ENCODE measurements around the gene AMMECR1L. TPM values are rescaled to one million over a fixed set of nuclear protein-coding genes. Genes with fewer than 3 reads are reported as not detected.

The AMMECR1L gene
- total and polyA plus RNA-seq, 2 of the 13 experiments (the other 11 are each of a cell fraction or from before 2014, with no cell fraction given): 9.1 to 14.2 TPM

GRCh38 chr2:127859712-127860085 is 26.1 kb downstream of the AMMECR1L start (continued):
- no peak for TF ChIP-seq NR2F1 (CRISPR knock-in tag; IDR thresholded peaks at IDR 0.05)
- no peak for TF ChIP-seq ZNF124 (CRISPR knock-in tag; IDR thresholded peaks at IDR 0.05)
- TF ChIP-seq REXO4 (CRISPR knock-in tag; IDR thresholded peaks at IDR 0.05; ENCODE audit: borderline replicate concordance): no peak
- no peak for TF ChIP-seq NR2F2 (IDR thresholded peaks at IDR 0.05; ENCODE audit: borderline replicate concordance, low read depth)
- no peak for TF ChIP-seq ZNF747 (CRISPR knock-in tag; IDR thresholded peaks at IDR 0.05; ENCODE audit: borderline replicate concordance)
- TF ChIP-seq DRAP1 (CRISPR knock-in tag; IDR thresholded peaks at IDR 0.05): 0 out of 2 replicates have a peak, but pooled peaks have one; percentile 39
- no peak for TF ChIP-seq ATF1 (CRISPR knock-in tag; IDR thresholded peaks at IDR 0.05)
- 0 out of 2 replicates have a peak, but pooled peaks have one; percentile 24 for TF ChIP-seq KDM5B (CRISPR knock-in tag; IDR thresholded peaks at IDR 0.05; ENCODE audit: borderline replicate concordance)
- no peak for TF ChIP-seq POGK (CRISPR knock-in tag; conservative IDR thresholded peaks at IDR 0.05)
- no peak for TF ChIP-seq ZNF484 (CRISPR knock-in tag; IDR thresholded peaks at IDR 0.05; ENCODE audit: borderline replicate concordance, low read depth)
- TF ChIP-seq ZBTB37 (CRISPR knock-in tag; IDR thresholded peaks at IDR 0.05): no peak
- 0 out of 2 replicates have a peak, but pooled peaks have one; percentile 41 for TF ChIP-seq HNF1B (CRISPR knock-in tag; IDR thresholded peaks at IDR 0.05)
- no peak for TF ChIP-seq PRDM10 (CRISPR knock-in tag; IDR thresholded peaks at IDR 0.05; ENCODE audit: low read depth)
- no peak for TF ChIP-seq BRCA1 (CRISPR knock-in tag; IDR thresholded peaks at IDR 0.05)
- peak; percentile 40; the same call in 1 of the 2 replicates for TF ChIP-seq RXRA (CRISPR knock-in tag; IDR thresholded peaks at IDR 0.05)
- TF ChIP-seq ELK4 (CRISPR knock-in tag; IDR thresholded peaks at IDR 0.05; ENCODE audit: borderline replicate concordance): no peak
- TF ChIP-seq ZNF570 (CRISPR knock-in tag; IDR thresholded peaks at IDR 0.05; ENCODE audit: borderline replicate concordance): no peak
- TF ChIP-seq ETV6 (CRISPR knock-in tag; conservative IDR thresholded peaks at IDR 0.05): no peak
- TF ChIP-seq SRF (IDR thresholded peaks at IDR 0.05; ENCODE audit: low read depth, low read length): no peak
- no peak for TF ChIP-seq XBP1 (CRISPR knock-in tag; IDR thresholded peaks at IDR 0.05)

Measured in HepG2 (cell line).